Neural crest cell (in vitro differentiated cells): ENCODE results near the gene EAPP. TPM values are rescaled to one million over a fixed set of nuclear protein-coding genes. Genes with fewer than 3 reads are reported as not detected.
"Not testable (repeated sequence)": the region's sequence is repeated elsewhere in the genome, so short reads cannot be mapped to it uniquely, and the experiment has no call there.

Experiments used
- DNase-seq: peaks from one replicate; pipeline ENCODE4 v3.0.0; 2021; ENCODE audit warnings: low read depth, mixed read lengths, low spot score
- H3K27ac Mint-ChIP-seq: one replicate; pipeline ENCODE4 v1.8.0; 2021; ENCODE audit warnings: mild to moderate bottlenecking, mixed read lengths; ENCODE audit not compliant: unreplicated experiment
- H3K27me3 Mint-ChIP-seq: 2 replicates; pipeline ENCODE4 v1.8.0; 2021; ENCODE audit warnings: low read depth, mild to moderate bottlenecking, mixed read lengths
- H3K36me3 Mint-ChIP-seq: 2 replicates; pipeline ENCODE4 v1.8.0; 2021; ENCODE audit warnings: low read depth, mild to moderate bottlenecking, mixed read lengths
- H3K4me1 Mint-ChIP-seq: 2 replicates; pipeline ENCODE4 v1.8.0; 2021; ENCODE audit warnings: mixed read lengths
- H3K4me3 Mint-ChIP-seq: one replicate; pipeline ENCODE4 v1.8.0; 2021; ENCODE audit warnings: mild to moderate bottlenecking, mixed read lengths
- H3K9me3 Mint-ChIP-seq: 2 replicates; pipeline ENCODE4 v1.8.0; 2021; ENCODE audit warnings: mixed read lengths
- CTCF ChIP-seq: fragments of 200-600 bp; sonication (generic); conservative IDR thresholded peaks from 2 replicates; pipeline ENCODE4 v1.5.0; 2021; ENCODE audit warnings: antibody characterized with exemption, mild to moderate bottlenecking
- total RNA-seq: library from RNA; stranded (reverse); gene quantifications from 2 replicates; pipeline ENCODE4 v1.2.1, GENCODE V29; 2021

The EAPP gene
- total RNA-seq, 1 donor from 2014 or later: 26.2 TPM

- no peaks in the 10 kb centered on the region for H3K4me1 Mint-ChIP-seq
- no peaks in the 10 kb centered on the region for H3K27me3 Mint-ChIP-seq
- H3K36me3 Mint-ChIP-seq: peaks cover 8% of the 10 kb centered on the region
These were observed 30.2 kb upstream of the EAPP start for GRCh38 chr14:34569750-34570149.

GRCh38 chr14:34568803-34569202, 29.3 kb upstream of the EAPP start:
- no peak for TF ChIP-seq CTCF
- no peak overlapping the region for H3K4me3 Mint-ChIP-seq
- H3K36me3 Mint-ChIP-seq: peaks cover 8% of the 10 kb centered on the region
- H3K4me1 Mint-ChIP-seq: no peaks in the 10 kb centered on the region
- H3K27me3 Mint-ChIP-seq: no peaks in the 10 kb centered on the region
- no peak overlapping the region for H3K27ac Mint-ChIP-seq
- no peaks in the 10 kb centered on the region for H3K9me3 Mint-ChIP-seq
- DNase-seq: no peak

More at GRCh38 chr14:34569750-34570149, 30.2 kb upstream of the EAPP start:
- no peak overlapping the region for H3K4me3 Mint-ChIP-seq
- H3K9me3 Mint-ChIP-seq: no peaks in the 10 kb centered on the region
- TF ChIP-seq CTCF: no peak
- H3K27ac Mint-ChIP-seq: no peak overlapping the region
- no peak for DNase-seq

- no peak for TF ChIP-seq CTCF
- H3K4me3 Mint-ChIP-seq: no peak overlapping the region
- H3K9me3 Mint-ChIP-seq: no peaks in the 10 kb centered on the region
- no peak overlapping the region for H3K27ac Mint-ChIP-seq
- DNase-seq: no peak
- peaks cover 1% of the 10 kb centered on the region for H3K36me3 Mint-ChIP-seq
- H3K27me3 Mint-ChIP-seq: no peaks in the 10 kb centered on the region
- H3K4me1 Mint-ChIP-seq: no peaks in the 10 kb centered on the region
These were observed 23.3 kb upstream of the EAPP start for GRCh38 chr14:34562776-34563150.

GRCh38 chr14:34562037-34562775, 22.7 kb upstream of the EAPP start:
- H3K36me3 Mint-ChIP-seq, DNase-seq, H3K27ac Mint-ChIP-seq, H3K4me1 Mint-ChIP-seq, H3K4me3 Mint-ChIP-seq, H3K9me3 Mint-ChIP-seq, H3K27me3 Mint-ChIP-seq: not testable (repeated sequence)

GRCh38 chr14:34556498-34556829, 17.0 kb upstream of the EAPP start:
- not testable (repeated sequence) for DNase-seq, H3K36me3 Mint-ChIP-seq, H3K27me3 Mint-ChIP-seq, H3K4me3 Mint-ChIP-seq, H3K9me3 Mint-ChIP-seq, H3K27ac Mint-ChIP-seq
- H3K4me1 Mint-ChIP-seq: peaks cover 16% of the 10 kb centered on the region

- H3K36me3 Mint-ChIP-seq, H3K27ac Mint-ChIP-seq, H3K27me3 Mint-ChIP-seq, H3K4me3 Mint-ChIP-seq, DNase-seq, H3K9me3 Mint-ChIP-seq: not testable (repeated sequence)
- peaks cover 19% of the 10 kb centered on the region for H3K4me1 Mint-ChIP-seq
These were observed 16.3 kb upstream of the EAPP start for GRCh38 chr14:34555583-34556497.
